Measurements from ENCODE around the gene TMEM239.
"Not testable (repeated sequence)": the region's sequence is repeated elsewhere in the genome, so short reads cannot be mapped to it uniquely, and the experiment has no call there.

TMEM239 gene

GRCh38 chr20:2822073-2822472 is 5.9 kb downstream of the TMEM239 start:
- DNase-seq: peak; percentile 17

- DNase-seq: no peak
These were observed 9.6 kb downstream of the TMEM239 start for GRCh38 chr20:2825761-2826160.

GRCh38 chr20:2826655-2827054 is 10.5 kb downstream of the TMEM239 start:
- DNase-seq: no peak

DNA sequence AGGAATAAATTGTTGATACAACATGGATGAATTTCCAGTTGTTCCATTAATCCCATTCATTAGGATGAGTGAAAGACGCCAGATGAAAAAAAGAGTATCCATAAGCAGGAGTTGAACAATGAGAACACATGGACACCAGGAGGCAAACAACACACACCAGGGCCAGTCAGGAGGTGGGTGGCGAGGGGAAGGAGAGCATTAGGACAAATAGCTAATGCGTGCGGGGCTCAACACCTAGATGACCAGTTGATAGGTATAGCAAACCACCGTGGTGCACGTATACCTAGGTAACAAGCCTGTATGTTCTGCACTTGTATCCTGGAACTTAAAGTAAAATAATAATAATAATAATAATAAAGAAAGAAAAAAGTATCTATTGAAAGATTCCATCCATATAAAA is 13.2 kb downstream of the TMEM239 start:
- DNase-seq: no peak

DNA sequence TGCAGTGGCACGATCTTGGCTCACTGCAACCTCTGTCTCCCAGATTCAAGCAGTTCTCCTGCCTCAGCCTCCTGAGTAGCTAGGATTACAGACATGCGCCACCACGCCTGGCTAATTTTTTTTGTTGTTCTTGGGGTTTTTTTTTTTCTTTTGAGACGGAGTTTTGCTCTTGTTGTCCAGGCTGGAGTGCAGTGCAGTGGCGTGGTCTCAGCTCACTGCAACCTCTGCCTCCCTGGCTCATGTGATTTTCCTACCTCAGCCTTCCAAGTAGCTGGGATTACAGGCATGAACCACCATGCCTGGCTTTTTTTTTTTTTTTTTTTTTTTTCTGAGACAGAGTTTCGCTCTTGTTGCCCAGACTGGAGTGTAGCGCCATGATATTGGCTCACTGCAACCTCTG is 15.0 kb downstream of the TMEM239 start:
- not testable (repeated sequence) for DNase-seq

DNA sequence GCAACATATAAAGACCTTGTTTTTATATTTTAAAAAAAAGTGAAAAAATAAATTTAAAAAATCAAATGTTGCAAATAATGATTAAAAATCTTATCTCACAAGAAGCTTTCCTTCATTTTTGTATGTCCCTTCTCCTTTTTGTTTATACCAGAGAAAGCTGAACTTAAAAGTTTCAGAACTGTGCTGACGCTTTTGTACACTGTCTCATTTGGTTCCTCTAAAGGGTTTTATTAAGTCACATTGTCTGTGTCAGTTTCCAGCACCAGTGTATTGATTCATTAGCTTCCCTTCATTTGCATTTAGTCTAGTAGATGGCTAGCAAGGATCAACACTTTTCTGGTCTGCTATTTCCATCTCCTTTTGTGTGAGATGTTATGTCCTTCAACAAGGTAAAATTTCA is 17.6 kb downstream of the TMEM239 start:
- no peak for DNase-seq

GRCh38 chr20:2834401-2835110 is 18.4 kb downstream of the TMEM239 start:
- DNase-seq: no peak

- no peak for DNase-seq
These were observed 19.2 kb downstream of the TMEM239 start for GRCh38 chr20:2835331-2835796.

- no peak for DNase-seq
These were observed 19.9 kb downstream of the TMEM239 start for GRCh38 chr20:2836035-2836434.

- no peak for DNase-seq
These were observed 21.2 kb downstream of the TMEM239 start for GRCh38 chr20:2837221-2837960.

GRCh38 chr20:2838170-2838797 is 22.1 kb downstream of the TMEM239 start:
- DNase-seq: no peak

- no peak for DNase-seq
These were observed 22.9 kb downstream of the TMEM239 start for GRCh38 chr20:2838847-2839671.

GRCh38 chr20:2839732-2840137 is 23.6 kb downstream of the TMEM239 start:
- no peak for DNase-seq

DNA sequence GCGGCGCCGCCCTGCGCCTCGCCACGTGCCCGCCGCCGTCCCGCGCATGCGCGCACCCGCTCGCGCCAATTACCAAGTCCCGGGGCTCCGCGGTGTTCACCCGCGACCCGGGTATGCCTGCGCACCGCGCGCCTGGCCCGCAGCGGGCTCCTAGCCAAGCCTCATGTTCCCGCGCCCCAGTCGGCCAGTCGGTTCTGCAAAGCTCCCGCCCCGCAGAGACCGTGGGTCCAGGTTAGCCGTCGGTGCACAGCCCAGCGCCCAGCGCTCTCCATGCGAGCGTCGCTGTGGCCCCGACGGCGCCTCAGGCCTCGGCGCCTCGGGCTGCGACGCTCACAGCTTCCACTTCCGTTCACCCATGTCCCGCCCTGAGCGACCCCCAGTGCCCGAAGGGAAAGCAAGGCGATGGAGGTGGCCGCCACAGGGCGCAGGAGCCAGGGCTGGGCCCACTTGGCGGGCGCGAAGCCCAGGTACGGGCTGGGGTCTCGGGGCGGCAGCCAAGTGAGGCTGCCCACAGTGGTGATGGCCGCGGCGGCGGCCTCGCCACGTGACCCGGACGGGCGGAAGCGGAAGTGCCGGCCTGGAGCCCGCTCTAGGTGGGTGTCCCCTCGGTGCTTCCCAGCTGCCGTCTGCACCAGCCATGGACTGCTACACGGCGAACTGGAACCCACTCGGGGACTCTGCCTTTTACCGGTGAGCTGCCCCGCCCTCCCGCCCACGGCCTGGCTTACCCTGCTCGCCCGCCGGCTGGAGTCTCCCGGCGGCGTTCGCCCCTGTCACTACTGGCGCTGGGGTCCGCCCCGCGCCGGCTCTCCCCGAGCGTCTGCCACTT is 24.2 kb downstream of the TMEM239 start, which contains the start of the genes PCED1A and VPS16:
TSS of gene PCED1A (minus strand) at position 518 of the 829 bp plus-strand sequence. CDS start 743 bp downstream, outside the sequence.
TSS of gene VPS16 (plus strand) at position 608 of the 829 bp plus-strand sequence. CDS start at position 638, 30 bp downstream.
- peak; percentile 85 for DNase-seq

DNA sequence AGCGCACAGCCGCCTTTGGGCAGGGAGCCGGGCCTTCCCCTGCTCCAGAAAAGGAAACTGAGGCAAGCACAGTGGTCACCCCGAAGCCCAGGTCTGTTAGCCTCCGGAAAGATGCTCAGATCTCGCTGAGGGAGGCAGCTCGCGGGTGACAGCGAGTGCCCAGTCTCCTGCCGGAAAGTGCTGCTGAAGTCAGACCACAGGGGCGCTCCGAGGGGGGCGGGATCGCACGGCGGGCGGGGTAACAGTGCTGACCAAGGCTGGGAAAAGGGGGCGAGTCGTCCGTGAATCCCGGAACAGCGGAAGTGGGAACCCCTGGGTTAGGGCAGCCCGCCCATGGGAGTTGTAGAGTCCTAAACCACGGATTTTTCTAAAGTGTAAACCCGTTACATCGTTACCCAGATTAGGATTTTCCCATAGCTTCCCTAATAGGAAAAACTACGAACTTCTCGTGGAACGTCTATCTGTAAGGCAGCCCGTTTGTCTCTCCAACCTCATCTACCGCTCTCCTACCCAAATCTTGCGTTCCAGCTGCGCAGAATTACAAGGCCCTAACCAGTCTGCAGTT is 24.9 kb downstream of the TMEM239 start:
- peak; percentile 18 for DNase-seq

GRCh38 chr20:2845607-2846006 is 29.4 kb downstream of the TMEM239 start:
- DNase-seq: no peak

DNA sequence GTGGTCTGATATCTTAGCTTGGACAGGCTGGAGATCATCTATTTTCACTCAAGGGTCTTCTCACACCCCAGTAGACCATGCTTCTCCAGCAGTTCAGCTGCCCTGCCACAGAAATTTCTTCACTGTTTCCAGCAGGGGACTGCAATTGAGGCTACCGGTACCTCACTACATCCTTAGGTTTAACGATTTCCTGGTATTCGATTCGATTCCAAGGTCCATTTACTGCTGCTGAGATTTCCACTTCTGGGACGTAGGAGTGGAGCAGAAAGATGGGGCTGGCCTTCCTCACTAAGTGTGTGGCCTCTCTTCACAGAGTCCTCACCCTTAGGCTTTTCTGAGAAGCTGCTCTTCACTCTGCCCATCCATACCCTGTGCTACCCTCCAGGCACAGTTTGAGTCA is 30.5 kb downstream of the TMEM239 start:
- no peak for DNase-seq

- no peak for DNase-seq
These were observed 31.6 kb downstream of the TMEM239 start for GRCh38 chr20:2847802-2848201.

DNA sequence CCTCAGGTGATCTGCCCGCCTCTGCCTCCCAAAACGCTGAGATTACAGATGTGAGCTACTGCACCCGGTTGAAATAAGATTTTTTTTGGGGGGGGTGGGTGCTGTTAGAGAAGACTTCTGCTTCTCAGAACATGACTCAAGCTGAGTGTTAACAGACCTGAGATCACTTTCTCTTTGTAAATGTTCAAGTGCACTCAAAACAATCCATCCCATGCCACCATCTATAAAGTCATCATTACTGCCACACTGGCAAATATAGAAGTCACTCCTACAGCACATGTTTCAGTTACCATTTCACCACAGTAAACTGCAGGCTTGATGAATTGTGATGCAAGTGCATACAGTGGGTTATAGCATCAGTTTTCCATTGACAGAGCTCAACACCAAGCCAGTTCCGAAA is 33.4 kb downstream of the TMEM239 start:
- no peak for DNase-seq

GRCh38 chr20:2851086-2851485 is 34.9 kb downstream of the TMEM239 start:
- no peak for DNase-seq

- DNase-seq: no peak
These were observed 42.4 kb downstream of the TMEM239 start for GRCh38 chr20:2858591-2858990.
